VCaP (cell line): ENCODE data around the gene CFAP74.
A peak's percentile ranks its signal among the peaks of the same experiment; 100 is the strongest.

ENCODE experiments used
- H3K27ac ChIP-seq: fragments of 450-650 bp; 2 replicates; pipeline ENCODE4 v1.5.1; 2017
- CTCF ChIP-seq: fragments of 450-650 bp; conservative IDR thresholded peaks from 2 replicates; pipeline ENCODE4 v1.5.1; 2017; ENCODE audit warnings: mild to moderate bottlenecking, moderate library complexity

Gene CFAP74

GRCh38 chr1:2014741-2015735, 11.5 kb upstream of the CFAP74 start:
- no peak overlapping the region for H3K27ac ChIP-seq
- no peak for TF ChIP-seq CTCF

- no peak overlapping the region for H3K27ac ChIP-seq
- no peak for TF ChIP-seq CTCF
Observed at GRCh38 chr1:2014181-2014580, 10.6 kb upstream of the CFAP74 start.

GRCh38 chr1:2009101-2010053, 5.8 kb upstream of the CFAP74 start:
- TF ChIP-seq CTCF = no peak
- no peak overlapping the region for H3K27ac ChIP-seq

- H3K27ac ChIP-seq = no peak overlapping the region
- no peak for TF ChIP-seq CTCF
Observed at GRCh38 chr1:2004856-2005255, 1.3 kb upstream of the CFAP74 start.

- peak overlapping the region; percentile 82 for H3K27ac ChIP-seq
- TF ChIP-seq CTCF = 0 out of 2 replicates have a peak, but pooled peaks have one; percentile 18
Observed at GRCh38 chr1:2001773-2002411, 1.7 kb downstream of the CFAP74 start.

- H3K27ac ChIP-seq = peak overlapping the region; percentile 82
- TF ChIP-seq CTCF = no peak
Observed at GRCh38 chr1:2000850-2001249, 2.7 kb downstream of the CFAP74 start.
